Skeletal muscle cell (primary cell): Measurements from ENCODE around the gene TASOR2.

Experiments
- DNase-seq: peaks from one replicate; pipeline ENCODE4 v3.0.0-alpha.2; 2010; ENCODE audit warnings: low read depth
- H3K4me3 ChIP-seq: 2 replicates; pipeline ENCODE4 v1.5.1; 2011; ENCODE audit warnings: low read depth, mild to moderate bottlenecking, control low read depth, low read length, moderate library complexity

Gene TASOR2

DNA sequence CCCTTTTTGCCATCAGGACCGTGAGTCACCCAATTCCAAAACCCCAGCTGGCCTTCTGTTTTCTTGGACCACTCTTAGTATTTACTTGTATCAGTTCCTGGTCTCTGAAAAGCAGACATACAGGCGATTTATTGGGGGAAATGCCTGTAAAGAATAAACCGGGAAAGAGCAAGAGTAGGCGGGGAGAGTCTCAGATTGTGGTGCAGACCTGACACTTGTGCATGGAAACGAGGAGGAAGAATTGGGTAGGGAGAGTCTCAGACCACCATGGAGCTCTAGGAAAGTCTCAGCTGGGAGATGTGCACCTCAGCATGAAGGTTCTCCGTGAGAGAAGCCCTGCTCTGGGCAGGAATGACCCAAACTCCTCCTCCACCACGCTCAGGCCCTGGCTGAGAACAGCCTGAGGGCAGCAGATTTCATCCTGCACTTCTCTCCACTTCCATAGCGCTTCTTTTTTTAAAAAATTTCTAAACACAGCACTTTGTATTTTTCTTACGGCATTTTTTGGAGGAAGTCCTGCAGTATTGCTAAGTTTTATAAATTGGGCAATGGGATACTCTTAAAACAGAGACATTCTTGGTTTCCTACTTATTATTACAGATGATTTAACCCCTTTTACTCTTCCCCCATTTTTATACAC, 6.1 kb upstream of the TASOR2 start:
- DNase-seq: no peak
- no peak overlapping the region for H3K4me3 ChIP-seq

DNA sequence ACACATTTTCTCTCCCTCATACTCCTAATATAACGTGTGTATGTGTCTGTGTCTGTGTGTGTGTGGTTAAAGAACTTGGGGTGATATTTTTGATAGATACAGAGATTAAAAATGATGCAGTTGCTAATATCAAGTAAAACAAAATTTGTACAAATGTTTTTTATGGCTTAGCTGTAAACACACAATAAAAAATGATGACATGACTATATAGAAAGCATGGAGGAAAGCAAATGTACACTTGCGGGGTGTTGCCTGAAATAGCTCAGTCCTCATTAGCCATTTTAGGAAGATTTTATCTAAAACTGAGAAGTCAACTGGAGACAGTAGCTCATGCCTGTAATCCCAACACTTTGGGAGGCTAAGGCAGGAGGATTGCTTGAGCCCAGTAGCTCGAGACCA, 5.6 kb upstream of the TASOR2 start:
- DNase-seq: no peak
- H3K4me3 ChIP-seq: no peak overlapping the region

DNA sequence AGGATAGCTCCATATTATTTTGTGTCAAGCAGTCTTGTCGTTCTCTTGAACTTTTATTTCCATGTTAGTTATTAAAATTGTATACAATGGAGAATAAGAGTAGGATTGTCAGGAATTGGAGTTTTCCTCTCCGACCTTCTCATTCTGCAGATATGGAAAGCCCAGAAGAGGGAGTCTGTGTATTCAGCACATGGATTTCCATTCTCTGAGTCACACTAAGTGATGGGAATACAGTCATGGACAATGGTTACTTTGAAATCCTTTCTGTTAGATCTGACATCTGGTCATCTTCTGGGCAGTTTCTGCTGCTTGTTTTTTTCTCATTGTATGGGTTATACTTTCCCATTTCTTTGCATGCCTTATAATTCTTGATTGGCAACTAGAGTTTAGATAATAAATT, 5.0 kb upstream of the TASOR2 start:
- no peak for DNase-seq

DNA sequence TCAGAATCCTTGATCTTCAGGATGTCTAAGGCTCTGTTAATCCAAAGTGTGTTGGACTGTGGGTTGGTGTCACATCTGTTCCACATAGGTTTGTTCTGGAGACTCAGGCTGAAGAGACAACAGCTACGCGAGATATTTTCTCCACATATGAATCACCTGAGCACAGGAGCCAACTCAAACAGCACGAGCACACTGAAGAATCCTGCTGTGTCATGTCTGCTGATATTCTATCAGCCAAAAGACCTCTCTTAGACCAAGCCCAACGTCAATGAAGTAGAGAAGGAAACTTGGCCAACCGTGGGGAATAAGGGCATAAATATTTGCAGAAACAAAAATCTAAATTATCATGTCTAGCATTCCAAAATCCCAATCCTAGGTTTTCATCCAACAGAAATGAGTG, 2.7 kb upstream of the TASOR2 start:
- DNase-seq: no peak
- no peak overlapping the region for H3K4me3 ChIP-seq

More for the DNA sequence above, 5.0 kb upstream of the TASOR2 start:
- H3K4me3 ChIP-seq: no peak overlapping the region

- no peak for DNase-seq
- H3K4me3 ChIP-seq: no peak overlapping the region
Measured at GRCh38 chr10:5683065-5683464, 1.6 kb upstream of the TASOR2 start.

GRCh38 chr10:5684971-5685763, 529 bp downstream of the TASOR2 start:
- peak; percentile 28 for DNase-seq
- H3K4me3 ChIP-seq: peak overlapping the region; percentile 79

DNA sequence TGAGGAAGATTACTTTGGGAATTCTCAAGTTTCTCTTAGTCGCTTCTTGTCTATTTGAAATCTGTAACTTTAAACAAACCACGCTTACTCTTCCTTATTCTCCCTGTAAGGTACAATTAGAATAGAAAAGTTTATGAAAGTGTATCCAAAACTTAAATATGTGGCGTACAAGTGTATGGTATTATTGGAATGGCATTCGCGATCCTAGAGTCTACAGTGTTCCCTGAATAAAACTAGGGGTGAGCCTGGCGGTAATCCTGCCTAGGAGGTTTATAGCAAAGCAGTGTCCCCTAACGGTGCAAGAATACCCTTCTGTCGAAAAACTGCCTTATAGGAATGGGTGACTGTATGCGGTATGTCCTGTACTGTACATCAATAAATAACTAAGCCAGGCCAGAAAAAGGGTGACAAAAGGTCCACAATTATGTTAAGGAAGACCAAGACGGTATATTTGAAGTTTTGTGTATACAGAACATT, 1.2 kb downstream of the TASOR2 start:
- no peak for DNase-seq
- peak overlapping the region; percentile 79 for H3K4me3 ChIP-seq

- no peak for DNase-seq
- no peak overlapping the region for H3K4me3 ChIP-seq
Measured at GRCh38 chr10:5688587-5688986, 3.9 kb downstream of the TASOR2 start.

- no peak overlapping the region for H3K4me3 ChIP-seq
- DNase-seq: no peak
Measured at GRCh38 chr10:5691786-5692185, 7.1 kb downstream of the TASOR2 start.

DNA sequence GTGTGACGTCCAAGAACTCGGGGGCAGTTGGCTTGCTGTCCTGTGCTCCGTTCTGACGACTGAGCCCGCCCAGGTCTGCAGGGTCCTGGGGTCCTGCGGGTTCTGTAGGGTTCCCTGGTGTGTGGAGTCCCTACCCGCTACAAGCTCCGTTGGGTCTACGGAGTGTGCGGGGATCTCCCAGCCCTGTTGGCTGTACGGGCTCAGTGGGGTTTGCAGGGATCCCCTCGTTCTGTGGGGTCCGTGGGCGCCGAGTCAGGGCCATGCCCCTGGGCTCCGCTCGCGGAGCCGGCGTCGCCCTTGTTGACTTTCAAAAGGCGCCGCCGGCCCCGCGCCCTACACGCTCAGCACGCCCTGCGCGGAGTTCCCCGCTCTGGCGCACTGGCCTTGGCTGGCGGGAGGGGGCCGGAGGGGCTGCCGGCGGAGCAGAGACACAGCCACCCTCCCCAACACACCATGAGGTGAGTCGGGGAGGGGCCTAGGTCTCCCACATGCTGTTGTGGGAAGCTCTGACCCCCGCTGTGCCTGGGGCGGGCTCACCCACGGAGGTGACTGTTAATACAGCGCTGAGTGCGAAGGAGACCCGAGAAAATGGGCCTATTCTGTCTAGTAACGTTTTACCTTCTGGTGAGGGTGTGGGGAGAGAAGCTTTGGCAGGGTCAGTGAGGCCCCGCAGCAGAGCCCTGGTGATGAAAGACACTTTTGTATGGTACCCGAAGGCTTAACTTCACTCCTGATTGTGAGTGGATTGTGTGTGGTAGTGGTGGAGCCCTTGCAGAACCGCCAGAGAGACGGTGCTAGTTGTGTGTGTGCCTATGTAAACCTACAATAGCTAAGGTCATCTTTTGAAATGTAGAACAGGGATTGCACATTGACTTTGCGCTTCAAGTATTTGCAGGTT, 8.1 kb downstream of the TASOR2 start:
- no peak for DNase-seq
- peak overlapping the region; percentile 57 for H3K4me3 ChIP-seq

DNA sequence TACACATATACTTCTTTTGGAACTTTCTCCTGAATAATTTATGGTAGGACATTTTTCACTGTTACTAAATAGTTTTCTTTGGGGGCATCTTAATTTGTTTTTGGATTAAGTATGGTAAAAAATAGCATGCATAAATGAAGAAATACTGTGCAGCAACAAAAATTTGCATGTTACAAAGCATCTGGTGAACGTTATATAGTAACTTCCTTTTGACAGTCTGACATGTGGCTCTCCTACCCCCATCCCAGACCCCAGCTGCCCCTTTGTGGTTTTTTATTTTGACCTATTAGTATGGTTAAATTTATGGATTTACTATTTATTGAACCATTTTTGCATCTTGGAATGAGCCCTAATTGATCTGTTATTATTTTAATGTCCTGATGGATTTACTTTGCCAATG, 9.9 kb downstream of the TASOR2 start:
- DNase-seq: no peak
- no peak overlapping the region for H3K4me3 ChIP-seq

DNA sequence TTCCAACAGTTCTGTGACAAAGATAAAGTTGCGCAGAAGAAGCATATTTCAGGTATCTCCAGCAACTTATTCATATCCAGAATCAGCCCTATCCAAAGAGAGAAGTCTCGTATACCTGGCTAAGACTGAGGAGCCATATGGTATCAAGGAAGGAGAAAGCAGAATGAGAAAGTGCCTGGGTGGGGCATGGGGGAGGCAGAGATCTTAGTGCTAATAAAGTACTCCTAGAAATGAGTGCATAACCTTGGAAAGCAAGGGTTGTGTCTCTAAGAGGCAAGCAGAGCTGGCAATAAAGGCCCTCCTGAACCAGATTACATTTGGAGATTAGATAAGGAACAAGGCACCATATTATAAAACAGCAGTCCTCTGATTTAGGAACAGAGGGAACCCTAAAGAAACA, 12.7 kb downstream of the TASOR2 start:
- no peak for DNase-seq
- H3K4me3 ChIP-seq: no peak overlapping the region

DNA sequence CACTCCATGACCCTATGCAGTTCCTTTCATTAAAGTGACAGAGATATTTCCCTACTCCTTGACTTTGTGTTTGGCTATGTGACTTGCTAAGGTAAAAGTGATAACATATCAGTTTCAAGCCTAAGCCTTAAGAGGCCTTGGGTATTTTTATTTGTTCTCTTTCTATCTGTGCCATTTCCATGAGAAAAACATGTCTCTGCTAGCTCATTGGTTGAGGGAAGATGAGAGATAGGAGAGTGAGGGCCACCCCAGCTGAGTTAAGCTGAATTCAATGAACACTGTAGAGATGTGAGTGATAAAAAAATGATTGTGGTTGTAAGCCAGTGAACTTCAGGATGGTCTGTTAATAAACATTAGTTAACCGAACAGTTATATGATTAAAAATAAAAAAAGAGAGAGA, 13.4 kb downstream of the TASOR2 start:
- H3K4me3 ChIP-seq: no peak overlapping the region
- no peak for DNase-seq

DNA sequence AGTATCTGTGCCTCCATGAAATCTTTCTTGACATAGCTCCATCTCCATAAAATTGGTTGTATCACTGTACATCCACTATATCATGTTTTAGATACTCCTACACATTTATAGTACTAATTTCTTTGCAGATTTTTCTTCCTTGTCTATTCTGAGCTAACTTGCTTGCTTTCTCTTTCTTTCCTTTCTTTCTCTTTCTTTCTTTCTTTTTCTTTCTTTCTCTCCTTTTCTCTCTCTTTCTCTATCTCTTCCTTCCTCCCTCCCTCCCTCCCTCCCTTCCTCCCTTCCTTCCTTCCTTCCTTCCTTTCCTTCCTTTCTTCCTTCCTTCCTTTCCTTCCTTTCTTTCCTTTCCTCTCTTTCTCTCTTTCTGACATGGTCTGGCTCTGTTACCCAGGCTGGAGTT, 23.7 kb downstream of the TASOR2 start:
- DNase-seq: no peak
- H3K4me3 ChIP-seq: no peak overlapping the region

DNA sequence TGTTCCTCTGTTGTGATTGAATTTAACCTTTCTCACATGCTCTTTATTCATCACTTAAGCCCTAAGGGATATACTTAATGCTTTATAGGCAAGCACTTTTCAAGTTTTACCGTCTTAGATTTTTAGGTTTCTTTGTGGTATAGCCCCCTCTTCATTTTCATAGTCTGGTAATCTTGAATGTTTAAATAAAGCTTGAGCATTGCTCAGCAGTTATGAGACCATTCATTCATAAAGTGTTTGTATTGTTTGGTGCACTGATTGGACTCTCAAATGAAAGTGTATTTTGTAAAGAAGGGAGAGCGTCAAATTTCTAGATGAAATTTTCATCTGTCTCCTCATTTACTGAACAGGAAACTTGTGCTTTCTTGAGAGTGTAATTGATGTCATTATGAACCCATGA, 25.2 kb downstream of the TASOR2 start:
- DNase-seq: no peak

DNA sequence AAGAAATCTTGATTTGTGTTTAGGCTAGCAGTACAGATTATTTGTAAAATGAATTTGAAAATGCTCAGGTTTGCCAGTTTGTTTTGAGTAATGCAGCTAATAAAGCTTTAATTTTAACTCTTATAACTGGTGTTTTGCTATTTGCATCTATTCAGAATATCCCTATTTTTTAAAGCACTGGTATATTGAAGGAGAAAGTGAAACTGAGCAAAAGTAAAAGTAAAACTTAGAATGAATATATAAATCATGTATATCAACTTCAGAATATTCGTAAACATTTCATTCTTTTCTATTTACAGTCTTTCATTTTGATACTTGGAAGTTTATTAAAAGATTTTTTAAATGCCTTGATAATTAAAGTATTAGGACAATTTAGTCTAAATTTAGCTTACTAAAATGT, 26.2 kb downstream of the TASOR2 start:
- no peak for DNase-seq
- H3K4me3 ChIP-seq: no peak overlapping the region

More for the DNA sequence above, 25.2 kb downstream of the TASOR2 start:
- H3K4me3 ChIP-seq: no peak overlapping the region

- no peak overlapping the region for H3K4me3 ChIP-seq
- no peak for DNase-seq
Measured at GRCh38 chr10:5711642-5712041, 27.0 kb downstream of the TASOR2 start.

DNA sequence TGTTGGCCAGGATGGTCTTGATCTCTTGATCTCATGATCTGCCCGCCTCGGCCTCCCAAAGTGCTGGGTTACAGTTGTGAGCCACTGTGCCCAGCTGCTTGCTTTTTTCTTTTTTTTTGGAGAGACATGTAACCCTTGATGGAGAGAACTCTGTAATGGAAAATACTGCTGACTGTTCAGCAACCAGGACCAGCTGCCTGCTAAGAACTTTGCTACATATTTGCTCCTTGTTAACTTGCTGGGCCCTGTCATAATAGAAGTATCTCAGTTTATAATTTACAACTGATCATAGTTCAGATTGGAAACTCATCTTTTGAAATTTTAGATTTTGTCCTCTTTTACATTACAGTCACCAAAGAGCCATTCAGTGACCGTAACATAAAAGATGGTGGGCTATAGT, 34.9 kb downstream of the TASOR2 start:
- no peak for DNase-seq
- no peak overlapping the region for H3K4me3 ChIP-seq

DNA sequence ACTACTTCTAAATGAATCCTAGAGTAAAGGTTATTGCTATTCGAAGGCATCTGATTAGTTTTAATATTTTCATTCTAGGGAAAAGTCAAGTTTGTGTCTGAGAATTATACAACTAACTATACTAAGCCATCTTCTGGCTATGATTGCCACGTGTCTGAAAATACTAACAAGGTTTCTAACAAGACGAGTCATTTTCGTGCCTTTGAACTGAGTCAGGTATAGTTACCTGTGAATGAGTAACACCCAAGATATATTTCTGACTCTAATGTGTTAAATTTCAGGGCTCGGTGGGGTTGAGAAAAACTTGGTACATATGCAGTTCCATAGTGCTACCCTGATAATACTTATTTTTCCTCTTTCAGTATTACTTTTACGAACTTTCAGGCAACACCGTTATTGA, 35.5 kb downstream of the TASOR2 start:
- H3K4me3 ChIP-seq: no peak overlapping the region
- DNase-seq: no peak

GRCh38 chr10:5723692-5724091, 39.1 kb downstream of the TASOR2 start:
- no peak for DNase-seq
- H3K4me3 ChIP-seq: no peak overlapping the region
